GM12892 (cell line): ENCODE results near the gene LRRC39.

Source experiments
- POLR2A ChIP-seq: IDR thresholded peaks from 2 replicates; pipeline ENCODE4 v1.6.1; 2011; ENCODE audit warnings: low read depth, low read length, control low read depth
- POLR2AphosphoS5 ChIP-seq: IDR thresholded peaks from 2 replicates; pipeline ENCODE4 v1.6.1; 2011; ENCODE audit warnings: low read depth, low read length, control low read depth
- TAF1 ChIP-seq: IDR thresholded peaks from 2 replicates; pipeline ENCODE4 v1.6.1; 2011; ENCODE audit warnings: low read depth, mild to moderate bottlenecking, control low read depth, low read length, borderline replicate concordance

GRCh38 chr1:100122177-100122576 lies 55.9 kb downstream of the LRRC39 start:
- TF ChIP-seq POLR2AphosphoS5 (no peak), TAF1 (no peak), POLR2A (no peak)
